SKM-1 treated with dmso at 0.1 percent for 144 hours (cell line): Measurements from ENCODE around the gene MAPK8IP2.
"Not testable (repeated sequence)": the region's sequence is repeated elsewhere in the genome, so short reads cannot be mapped to it uniquely, and the experiment has no call there.

Experiments used
- DNase-seq: peaks from one replicate; lab custom pipeline; 2025; ENCODE audit not compliant: unreplicated experiment; lab: John Stamatoyannopoulos, UW

MAPK8IP2 gene

GRCh38 chr22:50633771-50634170, 33.2 kb downstream of the MAPK8IP2 start:
- no peak for DNase-seq

GRCh38 chr22:50635591-50635990, 35.0 kb downstream of the MAPK8IP2 start:
- DNase-seq: no peak

- not testable (repeated sequence) for DNase-seq
Observed at GRCh38 chr22:50640296-50640695, 39.7 kb downstream of the MAPK8IP2 start.

GRCh38 chr22:50640857-50641647, 40.5 kb downstream of the MAPK8IP2 start:
- DNase-seq: no peak

- DNase-seq: no peak
Observed at GRCh38 chr22:50641696-50642607, 41.4 kb downstream of the MAPK8IP2 start.

- not testable (repeated sequence) for DNase-seq
Observed at GRCh38 chr22:50643021-50643820, 42.6 kb downstream of the MAPK8IP2 start.

- not testable (repeated sequence) for DNase-seq
Observed at GRCh38 chr22:50643821-50644101, 43.2 kb downstream of the MAPK8IP2 start.

GRCh38 chr22:50653256-50653655, 52.7 kb downstream of the MAPK8IP2 start:
- no peak for DNase-seq

GRCh38 chr22:50654664-50655063, 54.1 kb downstream of the MAPK8IP2 start:
- not testable (repeated sequence) for DNase-seq

GRCh38 chr22:50656122-50657070, 55.8 kb downstream of the MAPK8IP2 start:
- DNase-seq: no peak

GRCh38 chr22:50657925-50658324, 57.3 kb downstream of the MAPK8IP2 start:
- DNase-seq: no peak

- not testable (repeated sequence) for DNase-seq
Observed at GRCh38 chr22:50659711-50660110, 59.1 kb downstream of the MAPK8IP2 start.

GRCh38 chr22:50660306-50660705, 59.7 kb downstream of the MAPK8IP2 start:
- DNase-seq: no peak
